ENCODE measurements around the gene LANCL1.
"Not testable (repeated sequence)": the region's sequence is repeated elsewhere in the genome, so short reads cannot be mapped to it uniquely, and the experiment has no call there.

Gene LANCL1

DNA sequence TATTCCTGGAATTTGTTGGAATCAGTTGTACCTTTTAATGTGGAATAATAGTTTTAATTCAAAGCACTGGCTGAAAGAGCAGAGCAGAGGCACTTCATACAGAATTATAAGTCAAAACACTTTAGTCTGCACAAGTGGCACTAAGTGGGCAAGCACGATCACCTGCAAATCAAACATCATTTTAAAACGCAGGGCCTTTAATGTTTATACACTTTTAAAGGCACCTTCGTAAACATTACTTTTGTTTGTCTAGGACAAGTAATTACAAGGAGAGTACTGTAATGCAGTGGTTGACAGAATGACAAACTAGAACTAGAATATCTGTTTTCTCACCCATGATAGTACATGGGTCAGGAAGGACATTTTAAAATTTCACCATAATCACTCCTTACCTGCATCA lies 36.4 kb downstream of the LANCL1 start:
- Histone ChIP-seq H3K27ac (no peak overlapping the region), H3K9me3 (no peaks in the 10 kb centered on the region), H3K4me3 (ENCODE audit: low read depth in 1 of 2, low read length in 1 of 2) (no peak overlapping the region), H3K27me3 (no peaks in the 10 kb centered on the region), H3K4me1 (ENCODE audit: control insufficient read depth in 1 of 2, insufficient read depth in 1 of 2, low read depth in 1 of 2, low read length in 1 of 2) (peaks cover 0 to 4% of the 10 kb centered on the region in 2 experiments), H3K36me3 (peaks cover 13% of the 10 kb centered on the region)
- TF ChIP-seq, protein P1, sequence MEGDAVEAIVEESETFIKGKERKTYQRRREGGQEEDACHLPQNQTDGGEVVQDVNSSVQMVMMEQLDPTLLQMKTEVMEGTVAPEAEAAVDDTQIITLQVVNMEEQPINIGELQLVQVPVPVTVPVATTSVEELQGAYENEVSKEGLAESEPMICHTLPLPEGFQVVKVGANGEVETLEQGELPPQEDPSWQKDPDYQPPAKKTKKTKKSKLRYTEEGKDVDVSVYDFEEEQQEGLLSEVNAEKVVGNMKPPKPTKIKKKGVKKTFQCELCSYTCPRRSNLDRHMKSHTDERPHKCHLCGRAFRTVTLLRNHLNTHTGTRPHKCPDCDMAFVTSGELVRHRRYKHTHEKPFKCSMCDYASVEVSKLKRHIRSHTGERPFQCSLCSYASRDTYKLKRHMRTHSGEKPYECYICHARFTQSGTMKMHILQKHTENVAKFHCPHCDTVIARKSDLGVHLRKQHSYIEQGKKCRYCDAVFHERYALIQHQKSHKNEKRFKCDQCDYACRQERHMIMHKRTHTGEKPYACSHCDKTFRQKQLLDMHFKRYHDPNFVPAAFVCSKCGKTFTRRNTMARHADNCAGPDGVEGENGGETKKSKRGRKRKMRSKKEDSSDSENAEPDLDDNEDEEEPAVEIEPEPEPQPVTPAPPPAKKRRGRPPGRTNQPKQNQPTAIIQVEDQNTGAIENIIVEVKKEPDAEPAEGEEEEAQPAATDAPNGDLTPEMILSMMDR (IDR thresholded peaks at IDR 0.05), result no peak

DNA sequence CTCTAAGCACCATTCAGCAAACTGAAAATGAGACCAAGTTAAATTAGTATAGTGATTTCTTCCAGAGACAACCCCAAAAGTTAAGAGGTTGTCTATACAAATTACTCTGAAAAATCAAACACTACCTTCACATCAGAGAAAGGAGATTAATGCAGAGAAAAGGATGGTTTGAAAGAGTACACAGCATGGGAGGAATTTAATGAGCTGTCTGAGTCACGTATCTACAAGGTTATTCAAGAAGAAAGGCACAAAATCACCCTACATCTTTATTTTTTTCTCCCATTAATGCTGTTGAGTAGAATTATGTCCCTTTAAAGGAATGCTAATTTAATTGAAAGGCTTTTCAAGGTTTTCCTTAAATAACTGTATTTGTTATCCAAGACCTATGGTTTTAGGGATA lies 41.1 kb downstream of the LANCL1 start:
- Histone ChIP-seq H3K9me3 (no peaks in the 10 kb centered on the region), H3K36me3 (peaks cover 26% of the 10 kb centered on the region), H3K27me3 (no peaks in the 10 kb centered on the region), H3K27ac (no peak overlapping the region), H3K4me3 (ENCODE audit: low read depth in 1 of 2, low read length in 1 of 2) (no peak overlapping the region), H3K4me1 (ENCODE audit: control insufficient read depth in 1 of 2, insufficient read depth in 1 of 2, low read depth in 1 of 2, low read length in 1 of 2) (no peaks in the 10 kb centered on the region)
- TF ChIP-seq, protein P1 (IDR thresholded peaks at IDR 0.05), result no peak

DNA sequence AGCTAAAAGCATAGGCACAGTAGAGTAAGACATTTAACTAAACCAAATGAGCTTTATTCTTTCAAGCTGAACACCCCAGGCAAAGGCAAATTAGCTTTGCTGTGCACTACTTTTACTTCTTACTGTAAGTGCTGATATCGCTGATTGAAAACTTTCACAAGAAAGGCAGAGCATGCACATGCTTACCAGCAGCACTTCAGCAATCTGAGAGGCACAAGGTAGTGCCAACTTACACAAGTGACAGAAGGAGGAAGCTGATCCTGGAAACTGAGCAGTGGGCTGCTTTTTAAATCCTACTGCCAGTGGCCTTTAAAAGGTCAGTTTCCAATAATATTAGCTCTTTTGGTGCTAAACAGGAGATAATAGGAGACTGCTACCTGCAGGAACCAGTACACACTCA lies 43.9 kb downstream of the LANCL1 start:
- Histone ChIP-seq H3K27ac (no peak overlapping the region), H3K4me3 (ENCODE audit: low read depth in 1 of 2, low read length in 1 of 2) (no peak overlapping the region), H3K4me1 (ENCODE audit: control insufficient read depth in 1 of 2, insufficient read depth in 1 of 2, low read depth in 1 of 2, low read length in 1 of 2) (no peaks in the 10 kb centered on the region), H3K36me3 (peaks cover 25% of the 10 kb centered on the region), H3K27me3 (no peaks in the 10 kb centered on the region), H3K9me3 (no peaks in the 10 kb centered on the region)
- TF ChIP-seq, protein P1 (IDR thresholded peaks at IDR 0.05), result no peak

DNA sequence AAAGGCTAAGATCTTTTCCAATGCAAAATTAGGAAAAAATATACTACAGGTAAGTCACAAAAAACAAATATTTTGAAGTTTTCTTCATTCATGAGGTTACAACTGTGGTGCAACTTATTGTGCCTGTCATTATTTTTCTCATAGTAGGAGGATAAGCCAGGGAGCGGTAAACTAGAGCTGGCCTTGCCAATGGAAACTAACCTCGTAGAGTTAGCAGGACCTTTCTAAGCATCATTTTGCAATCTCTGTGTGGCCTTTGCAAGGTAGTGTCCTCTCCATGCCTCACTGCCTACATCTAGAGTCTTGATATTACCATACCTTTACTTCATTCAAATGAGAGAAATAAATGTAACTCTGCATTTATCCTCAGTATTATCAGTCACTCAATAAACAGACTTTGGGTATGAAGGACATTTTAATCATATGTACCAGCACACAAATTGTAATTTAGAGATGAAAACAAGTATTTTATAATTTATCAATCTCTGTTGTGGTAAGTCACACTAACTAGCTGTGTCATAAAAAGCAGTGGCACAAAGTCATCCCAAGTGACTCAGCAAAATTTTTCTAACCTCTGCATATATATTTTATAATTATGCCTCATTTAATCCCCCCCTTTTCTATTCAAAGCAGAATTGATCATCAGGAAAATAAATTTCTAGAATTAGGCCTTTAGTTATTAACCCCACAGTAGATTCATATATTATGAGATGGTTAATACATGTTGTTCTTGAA lies 47.0 kb downstream of the LANCL1 start:
- peaks cover 10% of the 10 kb centered on the region for H3K9me3 ChIP-seq
- no peak overlapping the region for H3K27ac ChIP-seq
- TF ChIP-seq, protein P1 (IDR thresholded peaks at IDR 0.05), result no peak
- no peaks in the 10 kb centered on the region for H3K27me3 ChIP-seq
- peaks cover 7% of the 10 kb centered on the region for H3K36me3 ChIP-seq
- no peak overlapping the region for H3K4me3 ChIP-seq (ENCODE audit: low read depth in 1 of 2, low read length in 1 of 2)
- no peaks in the 10 kb centered on the region for H3K4me1 ChIP-seq (ENCODE audit: control insufficient read depth in 1 of 2, insufficient read depth in 1 of 2, low read depth in 1 of 2, low read length in 1 of 2)

DNA sequence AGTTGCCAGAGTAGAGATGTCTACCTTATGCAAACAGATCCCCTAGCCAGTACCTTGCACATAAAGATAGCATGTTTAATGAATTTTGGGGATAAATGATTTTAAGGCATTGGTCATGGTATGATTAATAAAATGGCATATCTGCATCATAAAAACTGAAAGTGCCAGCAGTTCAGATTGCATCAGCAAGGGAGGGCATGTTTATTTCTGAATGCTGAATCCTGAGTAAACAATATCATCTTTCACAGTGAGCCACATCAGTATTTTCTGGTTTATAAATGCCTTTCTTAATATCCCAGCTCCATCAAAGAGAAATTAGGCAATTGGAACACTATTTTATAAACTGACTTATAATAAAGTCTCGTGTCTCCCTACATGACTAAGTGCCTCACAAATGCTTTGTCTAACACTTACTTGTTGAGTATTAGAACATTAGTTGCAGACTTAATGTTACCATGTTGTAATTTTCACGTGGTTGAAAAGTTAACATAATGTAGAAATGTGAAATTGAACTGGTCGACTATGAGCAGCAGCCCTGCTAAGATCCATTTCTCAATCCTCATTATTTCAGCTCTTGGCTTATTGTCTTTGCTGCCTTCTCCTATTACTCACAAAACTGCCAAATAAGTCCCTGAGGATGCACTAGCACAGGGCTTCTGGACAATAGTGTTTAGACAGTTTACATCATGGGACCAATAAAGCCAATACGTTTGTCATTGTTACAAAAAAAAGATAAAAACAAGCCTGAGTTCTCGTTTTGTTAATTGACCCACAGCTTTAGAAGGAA lies 48.0 kb downstream of the LANCL1 start:
- peaks cover 10% of the 10 kb centered on the region for H3K9me3 ChIP-seq
- H3K27me3 ChIP-seq, result no peaks in the 10 kb centered on the region
- no peaks in the 10 kb centered on the region for H3K4me1 ChIP-seq (ENCODE audit: control insufficient read depth in 1 of 2, insufficient read depth in 1 of 2, low read depth in 1 of 2, low read length in 1 of 2)
- no peak overlapping the region for H3K4me3 ChIP-seq (ENCODE audit: low read depth in 1 of 2, low read length in 1 of 2)
- TF ChIP-seq, protein P1 (IDR thresholded peaks at IDR 0.05), result no peak
- H3K27ac ChIP-seq, result no peak overlapping the region
- H3K36me3 ChIP-seq, result peaks cover 3% of the 10 kb centered on the region

DNA sequence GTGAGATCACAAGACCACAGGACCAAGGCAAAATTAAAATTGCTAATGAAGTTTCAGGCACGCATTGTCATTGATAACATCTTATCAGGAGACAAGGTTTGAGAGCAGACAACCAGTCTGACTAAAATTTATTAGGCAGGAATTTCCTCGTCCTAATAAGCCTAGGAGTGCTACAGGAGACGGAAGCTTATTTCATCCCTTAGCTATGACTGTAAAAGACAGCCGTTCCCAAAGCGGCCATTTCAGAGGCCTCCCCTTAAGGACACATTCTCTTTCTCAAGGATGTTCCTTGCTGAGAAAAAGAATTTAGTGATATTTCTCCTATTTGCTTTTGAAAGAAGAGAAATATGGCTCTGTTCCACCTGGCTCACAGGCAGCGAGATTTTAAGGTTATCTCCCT lies 49.2 kb downstream of the LANCL1 start:
- not testable (repeated sequence) for H3K27ac ChIP-seq; H3K27me3 ChIP-seq; H3K4me1 ChIP-seq (ENCODE audit: control insufficient read depth in 1 of 2, insufficient read depth in 1 of 2, low read depth in 1 of 2, low read length in 1 of 2); H3K4me3 ChIP-seq (ENCODE audit: low read depth in 1 of 2, low read length in 1 of 2); H3K36me3 ChIP-seq; H3K9me3 ChIP-seq

Measured in neutrophil (primary cell).